ENCODE data around the gene FBXO45. TPM values are rescaled to one million over a fixed set of nuclear protein-coding genes. Genes with fewer than 3 reads are reported as not detected.

FBXO45 gene
- total and polyA plus RNA-seq, 4 donors = 1.6 to 7.7 (median 3.6) TPM

GRCh38 chr3:196633555-196634151, 65.2 kb downstream of the FBXO45 start:
- TF ChIP-seq ZBTB33 (IDR thresholded peaks at IDR 0.05) (no peak), MAX (IDR thresholded peaks at IDR 0.05) (no peak)
- H3K36me3 ChIP-seq (ENCODE audit: control insufficient read depth in 4 of 4, insufficient read depth in 3 of 4, low read depth in 1 of 4, low read length in 3 of 4) = no peaks in the 10 kb centered on the region
- peak overlapping the region in 1 of 2 donors; percentile 38 for H3K27ac ChIP-seq (ENCODE audit: low read depth in 1 of 2, low read length in 2 of 2)
- H3K4me3 ChIP-seq (ENCODE audit: low read depth in 1 of 3, low read length in 3 of 3) = no peak overlapping the region
- H3K4me1 ChIP-seq (ENCODE audit: control insufficient read depth in 4 of 4, insufficient read depth in 4 of 4, low read length in 3 of 4) = peaks cover 2 to 12% (median 7%) of the 10 kb centered on the region in 4 donors
- H3K27me3 ChIP-seq (ENCODE audit: control insufficient read depth in 4 of 4, insufficient read depth in 4 of 4, low read length in 3 of 4) = no peaks in the 10 kb centered on the region
- WGBS = 83% methylated on average over 12 of the region's 12 CpGs
- no peaks in the 10 kb centered on the region for H3K9me3 ChIP-seq (ENCODE audit: control insufficient read depth in 4 of 4, low read length in 3 of 4)
- H3K9ac ChIP-seq (ENCODE audit: low read depth in 1 of 2, low read length in 2 of 2) = no peak overlapping the region
- no peak for DNase-seq (ENCODE audit: low spot score)

- Histone ChIP-seq H3K27ac (ENCODE audit: low read depth in 1 of 2, low read length in 2 of 2) (peak overlapping the region in 1 of 2 donors; percentile 38), H3K36me3 (ENCODE audit: control insufficient read depth in 4 of 4, insufficient read depth in 3 of 4, low read depth in 1 of 4, low read length in 3 of 4) (no peaks in the 10 kb centered on the region), H3K9ac (ENCODE audit: low read depth in 1 of 2, low read length in 2 of 2) (no peak overlapping the region), H3K9me3 (ENCODE audit: control insufficient read depth in 4 of 4, low read length in 3 of 4) (no peaks in the 10 kb centered on the region), H3K27me3 (ENCODE audit: control insufficient read depth in 4 of 4, insufficient read depth in 4 of 4, low read length in 3 of 4) (no peaks in the 10 kb centered on the region), H3K4me3 (ENCODE audit: low read depth in 1 of 3, low read length in 3 of 3) (no peak overlapping the region), H3K4me1 (ENCODE audit: control insufficient read depth in 4 of 4, insufficient read depth in 4 of 4, low read length in 3 of 4) (peaks cover 2 to 12% (median 7%) of the 10 kb centered on the region in 4 donors)
- no peak for DNase-seq (ENCODE audit: low spot score)
- 77% methylated on average over 10 of the region's 10 CpGs for WGBS
- TF ChIP-seq YY1 (IDR thresholded peaks at IDR 0.05) (no peak), HNF4G (IDR thresholded peaks at IDR 0.05) (no peak), RAD21 (IDR thresholded peaks at IDR 0.05) (no peak), MAX (IDR thresholded peaks at IDR 0.05) (no peak), CTCF (IDR thresholded peaks at IDR 0.05; ENCODE audit: low read depth, low read length, missing input control) (no peak), GABPA (IDR thresholded peaks at IDR 0.05 in 1 of 2, conservative IDR thresholded peaks at IDR 0.05 in 1 of 2) (no peak), HNF4A (conservative IDR thresholded peaks at IDR 0.05) (no peak), TAF1 (conservative IDR thresholded peaks at IDR 0.05) (no peak), ZBTB33 (IDR thresholded peaks at IDR 0.05) (no peak), FOXA1 (IDR thresholded peaks at IDR 0.05) (no peak), ATF3 (IDR thresholded peaks at IDR 0.05) (no peak), FOXA2 (IDR thresholded peaks at IDR 0.05) (no peak), REST (IDR thresholded peaks at IDR 0.05) (no peak), NR2F2 (IDR thresholded peaks at IDR 0.05) (no peak), SP1 (IDR thresholded peaks at IDR 0.05) (no peak), EGR1 (IDR thresholded peaks at IDR 0.05; ENCODE audit: low read depth in 2 of 2) (no peak)
Measured at GRCh38 chr3:196634224-196634623, 65.8 kb downstream of the FBXO45 start.

Measured in liver (tissue), 9 donors.